Suppressor macrophage treated with lipopolysaccharide for 4 hours (primary cell): ENCODE measurements around the gene UGT1A4.
"Not testable (repeated sequence)": the region's sequence is repeated elsewhere in the genome, so short reads cannot be mapped to it uniquely, and the experiment has no call there.

ENCODE experiments used
- DNase-seq: peaks from one replicate; pipeline ENCODE4 v3.0.0-alpha.2; 2020

The UGT1A4 gene

DNA sequence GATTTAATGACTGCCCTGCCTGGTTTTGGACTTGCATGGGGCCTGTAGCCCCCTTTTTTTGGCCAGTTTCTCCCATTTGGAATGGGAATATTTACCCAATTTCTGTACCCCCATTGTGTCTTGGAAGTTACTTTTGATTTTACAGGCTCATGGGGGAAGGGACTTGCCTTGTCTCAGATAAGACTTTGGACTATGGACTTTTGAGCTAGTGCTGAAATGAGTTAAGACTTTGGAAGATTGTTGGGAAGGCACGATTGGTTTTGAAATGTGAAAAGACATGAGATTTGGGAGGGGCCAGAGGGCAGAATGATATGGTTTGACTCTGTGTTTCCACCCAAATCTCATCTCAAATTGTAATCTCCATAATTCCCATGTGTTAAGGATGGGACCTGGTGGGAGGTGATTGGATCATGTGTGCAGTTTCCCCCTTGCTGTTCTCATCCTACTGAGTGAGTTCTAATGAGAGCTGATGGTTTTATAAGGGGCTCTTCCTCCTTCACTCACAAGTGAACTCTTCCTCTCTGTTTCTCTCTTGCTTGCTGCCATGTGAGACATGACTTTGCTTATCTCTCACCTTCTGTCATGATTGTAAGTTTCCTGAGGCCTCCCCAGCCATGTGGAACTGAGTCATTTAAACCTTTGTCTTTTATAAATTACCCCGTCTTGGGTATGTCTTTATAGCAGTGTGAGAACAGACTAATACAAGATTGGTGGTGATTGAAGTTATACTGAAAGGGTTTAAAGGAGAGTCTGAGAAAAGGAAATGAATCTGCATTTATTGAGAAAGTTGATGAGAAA lies 32.9 kb downstream of the UGT1A4 start:
- not testable (repeated sequence) for DNase-seq

GRCh38 chr2:233754872-233755611 lies 36.5 kb downstream of the UGT1A4 start:
- DNase-seq, result no peak

DNA sequence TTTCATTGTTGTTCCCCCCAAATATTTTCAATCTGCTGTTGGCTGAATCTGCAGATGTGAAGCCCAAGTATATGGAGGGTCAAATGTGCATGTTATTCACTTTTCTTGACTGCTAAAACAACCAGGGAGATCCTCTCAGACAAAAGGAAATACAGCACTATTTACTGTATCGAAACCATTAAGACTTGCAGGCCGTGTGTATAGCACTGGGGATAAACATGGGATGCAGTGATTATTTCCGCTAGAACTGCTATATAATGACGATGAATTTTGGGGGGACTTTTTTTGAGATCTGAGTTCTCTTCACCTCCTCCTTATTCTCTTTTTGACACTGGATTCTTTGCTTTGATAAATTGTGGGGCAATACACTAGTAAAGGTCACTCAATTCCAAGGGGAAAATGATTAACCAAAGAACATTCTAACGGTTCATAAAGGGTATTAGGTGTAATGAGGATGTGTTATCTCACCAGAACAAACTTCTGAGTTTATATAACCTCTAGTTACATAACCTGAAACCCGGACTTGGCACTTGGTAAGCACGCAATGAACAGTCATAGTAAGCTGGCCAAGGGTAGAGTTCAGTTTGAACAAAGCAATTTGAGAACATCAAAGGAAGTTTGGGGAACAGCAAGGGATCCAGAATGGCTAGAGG lies 38.0 kb downstream of the UGT1A4 start:
- no peak for DNase-seq

DNA sequence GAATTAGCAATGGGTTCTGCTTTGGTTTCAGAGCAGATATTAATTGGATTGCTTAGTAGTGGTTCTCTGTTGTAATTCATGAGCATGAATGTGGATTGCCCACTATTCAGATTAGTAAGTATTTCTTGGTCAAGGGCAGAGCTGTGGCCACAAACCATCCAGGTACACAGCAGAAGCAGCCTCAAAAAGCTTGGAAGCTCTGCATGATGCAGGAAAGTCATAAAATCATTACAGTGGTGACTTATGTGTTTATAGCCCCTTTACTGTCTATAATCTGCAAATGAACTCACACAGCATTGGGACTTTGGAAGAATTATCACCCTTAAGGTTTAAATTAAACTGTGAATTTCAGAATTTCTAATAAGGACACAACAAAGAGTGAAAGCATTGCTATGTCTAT lies 39.6 kb downstream of the UGT1A4 start:
- DNase-seq, result no peak

- DNase-seq, result no peak
These were observed 40.3 kb downstream of the UGT1A4 start for GRCh38 chr2:233758849-233759248.

GRCh38 chr2:233760043-233760442 lies 41.5 kb downstream of the UGT1A4 start, which contains the start of gene UGT1A1:
TSS of gene UGT1A1 (plus strand) at chr2:233760270. CDS start at chr2:233760288, 18 bp downstream.
- DNase-seq, result no peak

DNA sequence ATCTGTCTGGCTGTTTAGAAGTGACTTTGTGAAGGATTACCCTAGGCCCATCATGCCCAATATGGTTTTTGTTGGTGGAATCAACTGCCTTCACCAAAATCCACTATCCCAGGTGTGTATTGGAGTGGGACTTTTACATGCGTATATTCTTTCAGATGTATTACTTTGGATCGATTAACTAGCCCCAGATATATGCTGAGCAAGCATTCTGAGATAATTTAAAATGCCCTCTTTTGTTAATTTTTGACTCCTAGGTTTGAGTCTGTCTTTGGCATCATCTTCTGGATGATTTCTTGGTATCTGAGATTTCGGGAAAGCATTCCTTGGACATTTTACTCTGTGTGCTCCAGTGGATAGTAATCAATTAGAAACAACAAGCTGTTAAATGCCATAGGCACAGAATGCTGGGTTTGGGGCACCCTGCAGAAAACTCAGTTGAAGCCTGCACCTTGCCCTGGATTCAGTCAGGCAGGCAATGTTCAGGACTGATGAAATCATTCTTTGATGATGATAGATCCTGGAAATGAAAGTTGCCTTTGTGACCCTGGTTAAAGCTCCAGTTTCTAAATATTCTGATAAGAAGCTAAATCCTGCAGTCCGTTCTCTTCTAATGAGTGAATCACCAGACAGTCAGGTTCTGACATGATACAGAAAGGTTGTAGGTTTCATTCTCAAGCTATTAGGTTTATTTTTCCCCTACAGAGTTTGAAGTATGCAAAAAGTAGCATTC lies 42.7 kb downstream of the UGT1A4 start:
- DNase-seq, result no peak

DNA sequence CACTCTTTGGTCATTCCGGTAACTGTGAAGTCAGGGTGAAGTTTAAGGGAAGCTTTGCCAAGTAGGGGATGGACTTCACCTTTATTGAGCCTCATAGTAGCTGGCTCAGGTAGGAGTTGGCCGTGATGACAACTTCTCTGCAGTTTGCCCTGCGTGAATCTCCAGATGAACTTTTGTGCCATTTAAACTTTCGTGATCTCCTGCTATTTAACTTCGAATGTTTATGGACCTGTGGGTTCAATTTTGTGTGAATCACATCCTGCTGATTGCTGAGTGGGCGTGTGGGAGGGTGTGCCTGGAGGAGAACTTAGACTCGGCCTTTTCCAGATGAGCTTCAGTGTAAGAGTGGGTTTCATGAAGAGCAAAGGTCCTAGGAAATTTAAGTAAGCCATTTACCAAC lies 45.7 kb downstream of the UGT1A4 start:
- peak; percentile 1 for DNase-seq

GRCh38 chr2:233764761-233765160 lies 46.2 kb downstream of the UGT1A4 start:
- DNase-seq, result no peak

GRCh38 chr2:233766416-233766815 lies 47.9 kb downstream of the UGT1A4 start:
- no peak for DNase-seq

DNA sequence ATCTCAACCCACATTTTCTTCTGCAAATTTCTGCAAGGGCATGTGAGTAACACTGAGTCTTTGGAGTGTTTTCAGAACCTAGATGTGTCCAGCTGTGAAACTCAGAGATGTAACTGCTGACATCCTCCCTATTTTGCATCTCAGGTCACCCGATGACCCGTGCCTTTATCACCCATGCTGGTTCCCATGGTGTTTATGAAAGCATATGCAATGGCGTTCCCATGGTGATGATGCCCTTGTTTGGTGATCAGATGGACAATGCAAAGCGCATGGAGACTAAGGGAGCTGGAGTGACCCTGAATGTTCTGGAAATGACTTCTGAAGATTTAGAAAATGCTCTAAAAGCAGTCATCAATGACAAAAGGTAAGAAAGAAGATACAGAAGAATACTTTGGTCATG lies 49.5 kb downstream of the UGT1A4 start:
- no peak for DNase-seq

DNA sequence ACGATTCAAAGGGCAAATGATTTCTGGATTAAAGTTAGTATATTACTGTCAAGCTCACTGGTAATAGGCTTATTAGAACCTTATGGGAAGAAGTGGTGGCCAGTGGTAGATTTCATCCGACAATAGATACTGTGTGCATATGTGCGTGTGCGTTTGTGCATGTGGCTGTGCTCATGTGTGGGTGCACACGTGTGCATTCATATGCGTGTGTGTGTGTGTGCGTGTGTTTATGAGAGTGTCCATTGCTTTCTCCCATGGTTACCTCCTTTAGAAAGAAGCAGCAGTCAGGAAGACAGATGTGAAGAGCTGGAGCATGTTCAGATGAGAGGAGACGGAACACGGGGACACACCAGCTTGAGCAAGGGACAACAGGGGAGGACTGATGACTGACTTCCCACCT lies 50.7 kb downstream of the UGT1A4 start:
- no peak for DNase-seq

DNA sequence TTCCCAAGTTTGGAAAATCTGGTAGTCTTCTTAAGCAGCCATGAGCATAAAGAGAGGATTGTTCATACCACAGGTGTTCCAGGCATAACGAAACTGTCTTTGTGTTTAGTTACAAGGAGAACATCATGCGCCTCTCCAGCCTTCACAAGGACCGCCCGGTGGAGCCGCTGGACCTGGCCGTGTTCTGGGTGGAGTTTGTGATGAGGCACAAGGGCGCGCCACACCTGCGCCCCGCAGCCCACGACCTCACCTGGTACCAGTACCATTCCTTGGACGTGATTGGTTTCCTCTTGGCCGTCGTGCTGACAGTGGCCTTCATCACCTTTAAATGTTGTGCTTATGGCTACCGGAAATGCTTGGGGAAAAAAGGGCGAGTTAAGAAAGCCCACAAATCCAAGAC lies 53.6 kb downstream of the UGT1A4 start:
- DNase-seq, result no peak

DNA sequence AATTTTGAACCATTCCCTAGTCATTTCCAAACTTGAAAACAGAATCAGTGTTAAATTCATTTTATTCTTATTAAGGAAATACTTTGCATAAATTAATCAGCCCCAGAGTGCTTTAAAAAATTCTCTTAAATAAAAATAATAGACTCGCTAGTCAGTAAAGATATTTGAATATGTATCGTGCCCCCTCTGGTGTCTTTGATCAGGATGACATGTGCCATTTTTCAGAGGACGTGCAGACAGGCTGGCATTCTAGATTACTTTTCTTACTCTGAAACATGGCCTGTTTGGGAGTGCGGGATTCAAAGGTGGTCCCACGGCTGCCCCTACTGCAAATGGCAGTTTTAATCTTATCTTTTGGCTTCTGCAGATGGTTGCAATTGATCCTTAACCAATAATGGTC lies 54.0 kb downstream of the UGT1A4 start:
- DNase-seq, result no peak

DNA sequence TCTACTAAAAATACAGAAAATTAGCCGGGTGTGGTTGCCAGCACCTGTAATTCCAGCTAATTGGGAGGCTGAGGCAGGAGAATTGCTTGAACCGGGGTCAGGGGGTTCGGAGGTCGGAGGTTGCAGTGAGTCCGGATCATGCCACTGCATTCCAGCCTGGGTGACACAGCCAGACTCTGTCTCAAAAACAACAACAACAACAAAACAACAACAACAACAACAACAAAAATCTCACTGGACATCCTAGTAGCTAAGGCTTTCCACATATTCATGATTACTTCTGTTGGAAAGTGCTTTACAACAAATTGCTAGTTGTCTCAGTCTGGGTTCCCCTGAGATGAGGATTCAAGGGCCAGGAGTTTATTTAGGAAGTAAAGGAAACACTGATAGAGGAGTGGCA lies 55.3 kb downstream of the UGT1A4 start:
- DNase-seq, result no peak

DNA sequence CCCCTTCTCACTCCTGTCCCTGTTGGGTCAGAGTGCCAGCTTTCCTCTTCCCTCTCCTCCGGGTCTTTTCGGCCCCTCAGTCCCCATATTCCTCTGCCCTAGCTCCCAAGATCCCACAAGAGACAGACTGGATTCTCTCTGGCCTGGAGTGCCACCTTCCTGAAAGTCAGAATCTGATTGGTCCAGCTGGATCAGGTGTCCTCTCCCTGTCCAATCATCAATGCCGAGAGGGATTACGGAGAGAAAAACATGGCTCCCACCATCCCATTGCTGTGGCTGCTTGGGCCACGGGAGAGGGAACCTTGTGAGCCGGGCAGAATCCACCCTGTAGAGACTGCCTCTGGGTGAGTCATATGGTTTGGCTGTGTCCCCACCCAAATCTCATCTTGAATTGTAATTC lies 56.9 kb downstream of the UGT1A4 start:
- DNase-seq, result no peak

- DNase-seq, result no peak
These were observed 59.5 kb downstream of the UGT1A4 start, which contains the start of gene MROH2A for GRCh38 chr2:233778030-233778429. TSS of gene MROH2A (plus strand) at chr2:233778330. CDS start at chr2:233779359, 1,029 bp downstream.

GRCh38 chr2:233779722-233780121 lies 61.2 kb downstream of the UGT1A4 start:
- DNase-seq, result no peak

GRCh38 chr2:233780771-233781170 lies 62.2 kb downstream of the UGT1A4 start:
- DNase-seq, result no peak

DNA sequence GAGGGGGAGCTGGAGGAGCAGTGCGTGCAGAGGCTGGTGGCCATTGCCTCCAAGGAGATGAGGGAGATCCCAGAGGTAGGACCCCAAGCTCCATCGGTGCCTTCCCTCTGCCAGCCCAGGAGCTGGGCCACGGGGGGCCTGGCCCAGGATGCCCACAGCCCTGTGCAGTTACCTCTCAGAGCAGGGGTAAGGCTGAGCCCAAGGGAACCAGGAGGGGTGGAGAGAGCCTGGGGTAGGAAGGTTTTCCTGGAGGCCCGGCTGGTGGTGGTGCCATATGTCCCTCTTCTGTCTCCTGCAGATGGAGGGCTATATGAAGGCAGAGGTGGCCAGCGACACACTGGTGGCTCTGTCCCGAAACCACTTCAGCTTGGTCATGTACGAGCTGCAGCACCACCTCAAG lies 71.0 kb downstream of the UGT1A4 start:
- DNase-seq, result no peak

- no peak for DNase-seq
These were observed 72.8 kb downstream of the UGT1A4 start for GRCh38 chr2:233791151-233791882.

DNA sequence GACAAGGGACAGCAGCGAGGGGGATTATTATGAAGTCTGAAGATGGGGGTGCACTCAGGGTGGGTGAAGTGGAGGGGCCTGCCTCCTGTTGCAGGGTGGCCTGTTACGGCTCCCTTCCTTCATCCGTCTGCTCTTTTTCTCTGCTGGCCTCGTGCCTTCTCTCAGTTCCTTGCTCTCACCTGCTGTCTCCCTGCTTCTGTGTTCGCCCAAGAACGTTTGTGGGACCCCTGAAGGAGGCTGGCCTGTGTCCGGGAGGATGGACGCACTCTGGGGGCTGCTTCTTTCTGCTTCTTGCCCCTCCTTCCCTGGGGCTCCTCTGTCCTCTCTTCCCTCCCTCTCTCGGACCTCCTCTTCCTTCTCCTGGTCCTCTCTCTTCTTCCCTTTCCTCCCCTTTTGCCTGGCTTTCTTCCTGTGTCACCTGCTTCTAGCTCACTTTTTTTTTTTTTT lies 73.4 kb downstream of the UGT1A4 start:
- DNase-seq, result no peak
